Gastroesophageal sphincter (tissue), 4 donors: ENCODE data around the gene PTH2. TPM values are rescaled to one million over a fixed set of nuclear protein-coding genes. Genes with fewer than 3 reads are reported as not detected.

Experiments
- ATAC-seq: fragments of 150-250 bp; one replicate; pipeline ENCODE4 v1.9.1; 2016; ENCODE audit warnings: mild to moderate bottlenecking, moderate library complexity
- H3K27ac ChIP-seq, 4 donors: fragments of 200-600 bp; sonication (generic) in 3 of 4; 1 replicate in 3 of 4; 2 replicates in 1 of 4; pipeline ENCODE4 v1.5.1; 2016 to 2019
- H3K27me3 ChIP-seq: fragments of 200-600 bp; sonication (generic); one replicate; pipeline ENCODE4 v1.5.1; 2019
- H3K36me3 ChIP-seq, 2 donors: fragments of 200-600 bp; sonication (generic); one replicate each; pipeline ENCODE4 v1.5.1; 2019; ENCODE audit warnings: control low read depth in 1 of 2
- H3K4me1 ChIP-seq, 3 donors: fragments of 200-600 bp; sonication (generic); 1 replicate in 2 of 3; 2 replicates in 1 of 3; pipeline ENCODE4 v1.5.1; 2016 to 2019; ENCODE audit warnings: control low read depth in 2 of 3
- H3K4me3 ChIP-seq, 2 donors: fragments of 200-600 bp; sonication (generic); one replicate each; pipeline ENCODE4 v1.5.1; 2019; ENCODE audit warnings: mild to moderate bottlenecking in 1 of 2, moderate library complexity in 1 of 2
- H3K9me3 ChIP-seq, 3 donors: fragments of 200-600 bp; sonication (generic); one replicate each; pipeline ENCODE4 v1.5.1; 2017 to 2019; ENCODE audit warnings: control low read depth in 2 of 3
- EP300 ChIP-seq: sonication (generic); formaldehyde crosslinking; IDR thresholded peaks from one replicate; pipeline ENCODE4 v1.6.1; 2017; ENCODE audit warnings: antibody characterized with exemption, mild to moderate bottlenecking
- POLR2A ChIP-seq, 2 donors: fragments of 450-650 bp; IDR thresholded peaks; one replicate each; pipeline ENCODE4 v1.6.1; 2017; ENCODE audit warnings: antibody characterized with exemption in 2 of 2, mild to moderate bottlenecking in 2 of 2, moderate library complexity in 1 of 2
- POLR2AphosphoS5 ChIP-seq: sonication (generic); formaldehyde crosslinking; IDR thresholded peaks from one replicate; pipeline ENCODE4 v1.6.1; 2017; ENCODE audit warnings: antibody characterized with exemption
- WGBS, 2 donors: methylation state at CpG; one replicate each; pipeline ENCODE4 v1.1.5; 2018; ENCODE audit warnings: low coverage in 1 of 2; 5-methylcytosine and 5-hydroxymethylcytosine counted together
- total RNA-seq, 4 donors: library from RNA; depleted of rRNA; stranded (reverse); fragments of >200 nt; gene quantifications; one replicate each; pipeline ENCODE4 v1.1.0, GENCODE V29; 2016
- TF ChIP-seq, protein P1 (sequence below), 4 experiments: fragments of 200-600 bp in 2 of 4; fragments of 450-650 bp in 2 of 4; sonication (generic) in 1 of 4; IDR thresholded peaks; one replicate each; pipeline ENCODE4 v1.5.1; 2017 to 2019; ENCODE audit warnings: antibody characterized with exemption in 4 of 4, mild to moderate bottlenecking in 2 of 4, moderate library complexity in 2 of 4

Gene PTH2
- total RNA-seq, 4 donors from 2014 or later: not detected

DNA sequence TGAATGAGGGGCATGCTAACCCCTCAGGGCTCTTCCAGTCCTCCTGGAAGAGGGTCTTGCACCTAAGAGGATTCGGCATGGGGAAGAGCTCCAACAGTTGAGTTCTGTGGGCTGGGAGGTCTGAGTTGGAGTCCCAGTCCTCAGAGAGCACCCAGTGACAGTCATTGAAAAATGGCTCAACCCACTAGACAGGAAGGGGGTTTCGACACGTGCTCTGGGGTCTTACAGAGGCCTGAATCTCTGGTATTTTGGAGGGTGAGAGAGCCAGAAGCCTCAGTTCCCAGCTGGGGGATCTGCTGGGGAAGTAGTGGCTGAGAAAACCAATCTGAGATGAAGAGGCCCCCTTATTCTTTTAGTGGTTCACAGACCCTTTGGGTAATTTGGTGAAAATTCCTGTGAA is 9.0 kb downstream of the PTH2 start:
- WGBS, 2 donors: 88 to 90% methylated on average over 2 to 3 of the region's 3 CpGs
- TF ChIP-seq POLR2AphosphoS5: no peak
- TF ChIP-seq EP300: no peak
- TF ChIP-seq POLR2A (IDR thresholded peaks at IDR 0.05): no peak
- TF ChIP-seq, protein P1, sequence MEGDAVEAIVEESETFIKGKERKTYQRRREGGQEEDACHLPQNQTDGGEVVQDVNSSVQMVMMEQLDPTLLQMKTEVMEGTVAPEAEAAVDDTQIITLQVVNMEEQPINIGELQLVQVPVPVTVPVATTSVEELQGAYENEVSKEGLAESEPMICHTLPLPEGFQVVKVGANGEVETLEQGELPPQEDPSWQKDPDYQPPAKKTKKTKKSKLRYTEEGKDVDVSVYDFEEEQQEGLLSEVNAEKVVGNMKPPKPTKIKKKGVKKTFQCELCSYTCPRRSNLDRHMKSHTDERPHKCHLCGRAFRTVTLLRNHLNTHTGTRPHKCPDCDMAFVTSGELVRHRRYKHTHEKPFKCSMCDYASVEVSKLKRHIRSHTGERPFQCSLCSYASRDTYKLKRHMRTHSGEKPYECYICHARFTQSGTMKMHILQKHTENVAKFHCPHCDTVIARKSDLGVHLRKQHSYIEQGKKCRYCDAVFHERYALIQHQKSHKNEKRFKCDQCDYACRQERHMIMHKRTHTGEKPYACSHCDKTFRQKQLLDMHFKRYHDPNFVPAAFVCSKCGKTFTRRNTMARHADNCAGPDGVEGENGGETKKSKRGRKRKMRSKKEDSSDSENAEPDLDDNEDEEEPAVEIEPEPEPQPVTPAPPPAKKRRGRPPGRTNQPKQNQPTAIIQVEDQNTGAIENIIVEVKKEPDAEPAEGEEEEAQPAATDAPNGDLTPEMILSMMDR (IDR thresholded peaks at IDR 0.05): no peak
- Histone ChIP-seq H3K27me3 (peaks cover 67% of the 10 kb centered on the region), H3K36me3 (no peaks in the 10 kb centered on the region), H3K9me3 (no peaks in the 10 kb centered on the region), H3K4me1 (no peaks in the 10 kb centered on the region), H3K27ac (no peak overlapping the region), H3K4me3 (no peak overlapping the region)
- ATAC-seq: no peak

DNA sequence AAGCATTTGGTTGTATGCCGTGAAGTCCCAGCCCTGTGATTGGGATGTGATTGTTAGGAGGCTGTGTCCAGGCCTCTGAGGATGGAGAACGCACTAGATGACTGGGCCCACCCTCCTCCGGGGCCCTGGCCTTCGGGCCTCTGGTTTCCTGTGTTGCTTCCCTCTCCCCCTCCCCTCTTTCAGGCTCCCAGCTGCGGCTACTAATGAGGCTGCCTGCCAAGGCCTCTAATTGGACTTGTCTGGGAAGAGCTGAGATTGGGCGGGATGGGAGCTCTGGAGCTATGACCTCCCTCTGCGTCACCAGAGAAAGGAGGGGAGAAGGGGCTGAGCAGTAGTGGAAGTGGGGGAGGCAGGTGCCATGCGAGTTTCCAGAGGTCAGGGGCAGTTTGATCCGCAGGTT is 9.9 kb downstream of the PTH2 start:
- 70% methylated on average over 2 of the region's 9 CpGs; no CpG with 5 or more reads in 1 of the 2 donors for WGBS, 2 donors
- Histone ChIP-seq H3K9me3 (no peaks in the 10 kb centered on the region), H3K27ac (no peak overlapping the region), H3K36me3 (no peaks in the 10 kb centered on the region), H3K27me3 (peaks cover 66% of the 10 kb centered on the region), H3K4me3 (no peak overlapping the region), H3K4me1 (no peaks in the 10 kb centered on the region)
- no peak for ATAC-seq
- TF ChIP-seq, protein P1 (IDR thresholded peaks at IDR 0.05): no peak
- TF ChIP-seq POLR2AphosphoS5 (no peak), POLR2A (IDR thresholded peaks at IDR 0.05) (no peak), EP300 (no peak)

DNA sequence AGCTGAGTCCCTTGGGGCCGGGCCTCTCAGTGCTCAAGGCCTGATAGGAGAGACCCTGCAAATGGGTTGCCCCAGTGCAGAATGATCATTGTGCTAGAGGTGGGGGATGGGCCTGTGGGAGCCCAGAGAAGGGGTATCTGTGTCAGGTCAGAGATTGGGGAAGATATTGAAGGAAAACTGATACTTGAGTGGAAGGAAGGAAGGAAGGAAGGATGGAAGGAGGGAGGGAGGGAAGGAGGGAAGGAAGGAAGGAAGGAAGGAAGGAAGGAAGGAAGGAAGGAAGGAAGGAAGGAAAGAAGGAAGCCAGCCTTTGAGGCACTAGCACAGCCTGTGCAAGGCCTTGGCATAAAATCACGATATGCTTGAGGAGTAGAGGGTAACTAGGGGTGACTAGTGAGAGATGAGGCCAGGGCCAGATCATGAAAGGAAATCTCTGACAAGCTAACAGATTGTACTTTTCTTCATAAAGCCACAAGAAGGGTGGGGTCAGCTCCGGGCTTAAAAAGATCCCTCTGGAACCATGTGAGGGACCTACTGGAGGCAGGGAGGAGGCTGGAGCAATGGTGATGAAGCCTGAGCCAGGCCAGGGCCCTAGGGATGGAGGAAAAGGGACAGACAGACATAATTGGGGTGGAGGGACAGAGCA is 11.4 kb downstream of the PTH2 start:
- no peaks in the 10 kb centered on the region for H3K4me1 ChIP-seq
- peaks cover 62% of the 10 kb centered on the region for H3K27me3 ChIP-seq
- no peaks in the 10 kb centered on the region for H3K9me3 ChIP-seq
- no peak for ATAC-seq
- TF ChIP-seq POLR2AphosphoS5 (no peak), POLR2A (IDR thresholded peaks at IDR 0.05) (no peak), EP300 (no peak)
- TF ChIP-seq, protein P1 (IDR thresholded peaks at IDR 0.05): no peak
- WGBS, 2 donors: 63 to 75% methylated on average over 2 of the region's 3 CpGs
- no peak overlapping the region for H3K4me3 ChIP-seq
- no peaks in the 10 kb centered on the region for H3K36me3 ChIP-seq
- H3K27ac ChIP-seq: no peak overlapping the region

DNA sequence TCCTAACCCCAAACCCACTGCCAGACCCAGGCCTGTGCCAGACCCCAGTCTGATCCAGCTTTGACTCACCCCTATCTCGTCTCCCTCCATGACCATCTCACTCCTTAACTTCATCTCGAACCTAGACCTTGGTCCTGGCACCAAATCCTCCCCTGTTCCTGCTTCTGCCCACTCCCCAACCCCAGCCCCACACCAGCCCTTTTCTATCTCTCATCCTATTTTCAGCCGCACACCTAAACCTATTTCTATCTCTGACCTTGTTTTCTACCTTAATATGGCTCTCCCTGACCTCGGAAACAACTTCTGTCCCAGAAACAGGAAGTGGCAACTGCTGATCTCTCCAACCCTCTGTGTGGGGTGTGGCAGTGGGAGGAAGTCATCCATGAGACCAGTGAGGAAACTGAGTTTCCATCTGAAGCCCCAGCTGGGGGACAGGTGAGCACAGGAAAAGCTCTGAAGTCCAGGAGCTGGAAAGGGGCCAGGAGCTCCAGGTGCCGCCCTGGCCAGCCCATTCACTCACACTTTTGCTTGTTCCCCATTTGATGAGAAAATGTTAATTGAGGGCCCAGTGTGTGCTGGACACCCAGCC is 13.7 kb downstream of the PTH2 start:
- Histone ChIP-seq H3K27me3 (peaks cover 48% of the 10 kb centered on the region), H3K27ac (no peak overlapping the region)

DNA sequence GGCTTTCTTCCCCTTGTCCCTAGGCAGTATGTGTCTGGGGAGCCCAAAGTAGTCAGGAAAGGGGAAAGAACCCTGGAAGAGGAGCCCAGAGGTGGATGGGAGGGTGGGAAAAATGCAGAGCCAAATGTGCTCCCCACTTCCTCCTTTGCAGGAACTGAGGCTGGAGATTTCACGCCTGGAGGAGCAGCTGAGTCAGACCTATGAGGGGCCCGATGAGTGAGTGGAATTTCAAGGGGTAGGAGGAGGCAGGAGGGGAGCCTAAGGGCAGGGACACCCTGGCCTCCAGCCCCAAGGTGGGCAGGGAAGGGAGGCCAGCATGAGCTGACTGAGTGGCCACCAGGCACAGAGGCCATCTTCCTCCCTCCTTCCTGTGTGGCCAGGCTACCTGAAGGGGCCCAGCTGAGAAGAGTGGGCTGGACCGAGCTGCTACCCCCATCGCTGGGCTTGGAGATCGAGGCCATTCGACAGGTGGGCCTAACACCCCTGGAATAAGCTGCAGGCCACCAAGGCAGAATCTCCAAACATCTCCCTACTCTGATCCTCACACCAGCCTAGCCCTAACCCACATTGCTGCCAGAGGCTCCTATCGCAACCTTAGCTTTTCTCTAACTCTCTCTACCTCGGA is 14.3 kb downstream of the PTH2 start:
- 68 to 71% methylated on average over 5 of the region's 8 CpGs for WGBS, 2 donors
- no peak overlapping the region for H3K27ac ChIP-seq
- peaks cover 42% of the 10 kb centered on the region for H3K27me3 ChIP-seq
- H3K9me3 ChIP-seq: no peaks in the 10 kb centered on the region
- no peak overlapping the region for H3K4me3 ChIP-seq
- TF ChIP-seq EP300 (no peak), POLR2A (IDR thresholded peaks at IDR 0.05) (no peak), POLR2AphosphoS5 (no peak)
- TF ChIP-seq, protein P1 (IDR thresholded peaks at IDR 0.05): no peak
- H3K36me3 ChIP-seq: no peaks in the 10 kb centered on the region
- ATAC-seq: no peak
- no peaks in the 10 kb centered on the region for H3K4me1 ChIP-seq

More for the DNA sequence above, 13.7 kb downstream of the PTH2 start:
- Histone ChIP-seq H3K9me3 (no peaks in the 10 kb centered on the region), H3K36me3 (no peaks in the 10 kb centered on the region), H3K4me3 (no peak overlapping the region), H3K4me1 (no peaks in the 10 kb centered on the region)
- WGBS, 2 donors: 72 to 100% methylated on average over 1 to 3 of the region's 5 CpGs
- no peak for TF ChIP-seq EP300
- ATAC-seq: no peak
